Tibial artery (tissue), 4 donors: Measurements from ENCODE around the gene CAV3.

Experiments used
- DNase-seq, 2 donors: peaks; one replicate each; pipeline ENCODE4 v3.0.0-alpha.2; 2019
- H3K27ac ChIP-seq, 2 donors: fragments of 200-600 bp; sonication (generic) in 1 of 2; 1 replicate in 1 of 2; 2 replicates in 1 of 2; pipeline ENCODE4 v1.5.1; 2018 to 2019; ENCODE audit warnings: mild to moderate bottlenecking in 1 of 2
- H3K27me3 ChIP-seq, 2 donors: fragments of 200-600 bp; sonication (generic) in 1 of 2; one replicate each; pipeline versions ENCODE4 v1.5.1 to v1.6.0; 2016 to 2019
- H3K36me3 ChIP-seq, 3 donors: fragments of 200-600 bp; sonication (generic) in 2 of 3; one replicate each; pipeline ENCODE4 v1.5.1; 2016 to 2019; ENCODE audit warnings: mild to moderate bottlenecking in 2 of 3
- H3K4me1 ChIP-seq, 4 donors: fragments of 200-600 bp; sonication (generic) in 2 of 4; 1 replicate in 3 of 4; 2 replicates in 1 of 4; pipeline ENCODE4 v1.5.1; 2016 to 2019
- H3K4me3 ChIP-seq, 2 donors: fragments of 200-600 bp; sonication (generic) in 1 of 2; 1 replicate in 1 of 2; 2 replicates in 1 of 2; pipeline ENCODE4 v1.5.1; 2018 to 2019; ENCODE audit warnings: mild to moderate bottlenecking in 2 of 2
- H3K9me3 ChIP-seq, 3 donors: fragments of 200-600 bp; sonication (generic) in 1 of 3; one replicate each; pipeline ENCODE4 v1.5.1; 2016 to 2019
- intact Hi-C: fragments of 100-400 bp; cut with DNase I; formaldehyde crosslinking; loops from one replicate; pipeline ENCODE4 v1.15.0; 2023; ENCODE audit warnings: low total_unique reads
- TF ChIP-seq, protein P1 (sequence below), 2 experiments: fragments of 200-600 bp in 1 of 2; fragments of 450-650 bp in 1 of 2; IDR thresholded peaks; one replicate each; pipeline ENCODE4 v1.5.1; 2017 to 2019; ENCODE audit warnings: antibody characterized with exemption in 2 of 2, mild to moderate bottlenecking in 1 of 2, moderate library complexity in 1 of 2

CAV3 gene

DNA sequence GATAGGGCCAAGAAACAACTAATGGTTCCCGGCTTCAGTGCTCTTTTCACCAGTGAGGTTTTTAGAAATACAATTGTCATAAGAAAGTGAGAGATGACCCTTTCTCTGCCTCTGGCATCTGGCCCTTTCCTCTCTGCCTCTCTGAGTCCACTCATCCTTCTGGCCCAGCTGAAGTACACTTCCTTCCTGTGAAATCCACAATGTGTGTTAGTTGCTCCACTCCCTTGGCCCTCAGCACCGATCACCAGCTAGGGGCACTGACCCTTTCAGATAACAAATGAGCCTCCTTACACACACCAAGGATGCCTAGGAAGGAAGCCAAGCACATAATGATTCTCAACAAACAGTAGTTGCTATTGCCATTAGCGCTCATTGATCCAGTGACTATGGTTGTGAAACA is 2.9 kb upstream of the CAV3 start:
- Histone ChIP-seq H3K36me3 (no peaks in the 10 kb centered on the region), H3K27ac (no peak overlapping the region), H3K4me3 (no peak overlapping the region), H3K27me3 (no peaks in the 10 kb centered on the region), H3K9me3 (peaks cover 0 to 11% (median 8%) of the 10 kb centered on the region in 3 donors), H3K4me1 (peaks cover 0 to 16% (median 3%) of the 10 kb centered on the region in 4 donors)
- no peak for DNase-seq
- intact Hi-C loops = no loop called here
- TF ChIP-seq, protein P1, sequence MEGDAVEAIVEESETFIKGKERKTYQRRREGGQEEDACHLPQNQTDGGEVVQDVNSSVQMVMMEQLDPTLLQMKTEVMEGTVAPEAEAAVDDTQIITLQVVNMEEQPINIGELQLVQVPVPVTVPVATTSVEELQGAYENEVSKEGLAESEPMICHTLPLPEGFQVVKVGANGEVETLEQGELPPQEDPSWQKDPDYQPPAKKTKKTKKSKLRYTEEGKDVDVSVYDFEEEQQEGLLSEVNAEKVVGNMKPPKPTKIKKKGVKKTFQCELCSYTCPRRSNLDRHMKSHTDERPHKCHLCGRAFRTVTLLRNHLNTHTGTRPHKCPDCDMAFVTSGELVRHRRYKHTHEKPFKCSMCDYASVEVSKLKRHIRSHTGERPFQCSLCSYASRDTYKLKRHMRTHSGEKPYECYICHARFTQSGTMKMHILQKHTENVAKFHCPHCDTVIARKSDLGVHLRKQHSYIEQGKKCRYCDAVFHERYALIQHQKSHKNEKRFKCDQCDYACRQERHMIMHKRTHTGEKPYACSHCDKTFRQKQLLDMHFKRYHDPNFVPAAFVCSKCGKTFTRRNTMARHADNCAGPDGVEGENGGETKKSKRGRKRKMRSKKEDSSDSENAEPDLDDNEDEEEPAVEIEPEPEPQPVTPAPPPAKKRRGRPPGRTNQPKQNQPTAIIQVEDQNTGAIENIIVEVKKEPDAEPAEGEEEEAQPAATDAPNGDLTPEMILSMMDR (IDR thresholded peaks at IDR 0.05) = no peak

- no peaks in the 10 kb centered on the region for H3K9me3 ChIP-seq
- intact Hi-C loops = no loop called here
- TF ChIP-seq, protein P1 (IDR thresholded peaks at IDR 0.05) = no peak
These were observed 1.2 kb upstream of the CAV3 start for GRCh38 chr3:8732413-8732812.

GRCh38 chr3:8734137-8734878 is 706 bp downstream of the CAV3 start:
- intact Hi-C loops = no loop called here
- no peaks in the 10 kb centered on the region for H3K9me3 ChIP-seq
- TF ChIP-seq, protein P1 (IDR thresholded peaks at IDR 0.05) = no peak
- peak overlapping the region; percentile 8 to 24 for H3K4me3 ChIP-seq
- H3K27me3 ChIP-seq = no peaks in the 10 kb centered on the region
- peak overlapping the region; percentile 34 to 49 for H3K27ac ChIP-seq
- H3K36me3 ChIP-seq = no peaks in the 10 kb centered on the region
- H3K4me1 ChIP-seq = peaks cover 0 to 16% (median 3%) of the 10 kb centered on the region in 4 donors
- no peak for DNase-seq

More at GRCh38 chr3:8732413-8732812, 1.2 kb upstream of the CAV3 start:
- DNase-seq = no peak
- H3K27ac ChIP-seq = no peak overlapping the region
- H3K4me1 ChIP-seq = peaks cover 0 to 16% (median 3%) of the 10 kb centered on the region in 4 donors
- no peak overlapping the region for H3K4me3 ChIP-seq
- H3K36me3 ChIP-seq = no peaks in the 10 kb centered on the region
- no peaks in the 10 kb centered on the region for H3K27me3 ChIP-seq

DNA sequence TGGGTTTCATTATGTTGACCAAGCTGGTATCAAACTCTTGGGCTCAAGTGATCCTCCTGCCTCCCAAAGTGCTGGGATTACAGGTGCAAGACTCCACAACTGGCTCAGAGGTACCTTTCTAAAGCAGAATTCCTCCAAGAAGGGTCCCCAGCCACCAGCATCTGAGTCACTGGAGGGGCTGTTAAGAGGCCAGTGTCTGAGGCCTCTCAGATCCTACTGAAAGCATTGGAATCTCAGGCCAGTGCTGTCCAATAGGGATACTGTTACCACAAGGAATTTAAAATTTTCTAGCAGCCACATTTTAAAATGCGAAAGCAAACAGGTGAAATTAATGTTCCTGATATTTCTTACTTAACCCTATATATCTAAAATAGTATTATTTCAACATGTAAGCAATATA is 1.3 kb downstream of the CAV3 start:
- intact Hi-C loops = no loop called here
- no peak overlapping the region for H3K4me3 ChIP-seq

DNA sequence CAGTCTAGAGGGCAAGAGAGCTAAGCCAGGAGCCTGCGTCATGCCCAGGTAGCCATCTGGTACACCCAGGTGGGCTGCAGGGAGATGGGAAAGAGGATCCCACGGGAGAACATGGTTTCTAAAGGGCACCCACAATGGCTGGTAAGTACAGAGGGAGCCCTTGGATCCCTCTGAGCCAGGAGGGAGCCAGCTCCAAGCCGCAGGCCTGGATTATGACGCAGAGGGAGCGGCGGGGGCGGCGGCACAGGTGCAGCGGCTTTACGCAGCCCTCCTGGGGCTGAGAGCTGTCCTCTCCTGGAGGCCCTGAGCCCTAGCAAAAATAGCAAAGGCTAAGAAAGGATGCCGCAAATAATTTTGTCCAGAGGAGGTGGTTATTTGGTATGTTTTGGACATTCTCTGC is 2.8 kb downstream of the CAV3 start:
- no peak overlapping the region for H3K27ac ChIP-seq

More for the DNA sequence above, 1.3 kb downstream of the CAV3 start:
- DNase-seq = no peak
- H3K4me1 ChIP-seq = peaks cover 0 to 16% (median 3%) of the 10 kb centered on the region in 4 donors
- no peaks in the 10 kb centered on the region for H3K36me3 ChIP-seq
- no peaks in the 10 kb centered on the region for H3K27me3 ChIP-seq
- TF ChIP-seq, protein P1 (IDR thresholded peaks at IDR 0.05) = no peak
- no peaks in the 10 kb centered on the region for H3K9me3 ChIP-seq
- H3K27ac ChIP-seq = no peak overlapping the region

More for the DNA sequence above, 2.8 kb downstream of the CAV3 start:
- intact Hi-C loops = no loop called here
- Histone ChIP-seq H3K36me3 (no peaks in the 10 kb centered on the region), H3K4me1 (peaks cover 0 to 20% (median 6%) of the 10 kb centered on the region in 4 donors), H3K4me3 (no peak overlapping the region), H3K27me3 (no peaks in the 10 kb centered on the region), H3K9me3 (no peaks in the 10 kb centered on the region)
- TF ChIP-seq, protein P1 (IDR thresholded peaks at IDR 0.05) = no peak
- no peak for DNase-seq
